GM10847 (cell line): ENCODE measurements around the gene PDE1A.

ENCODE experiments used
- POLR2A ChIP-seq: IDR thresholded peaks from 2 replicates; pipeline ENCODE4 v1.6.1; 2011; ENCODE audit not compliant: insufficient read length; ENCODE audit errors: extremely low read depth

PDE1A gene

GRCh38 chr2:182266909-182267308 is 159.9 kb downstream of the PDE1A start:
- no peak for TF ChIP-seq POLR2A

- no peak for TF ChIP-seq POLR2A
Measured at GRCh38 chr2:182265718-182266117, 161.1 kb downstream of the PDE1A start.

- no peak for TF ChIP-seq POLR2A
Measured at GRCh38 chr2:182261860-182262387, 164.9 kb downstream of the PDE1A start.

- TF ChIP-seq POLR2A: no peak
Measured at GRCh38 chr2:182259629-182260150, 167.1 kb downstream of the PDE1A start.

GRCh38 chr2:182252534-182252933 is 174.3 kb downstream of the PDE1A start:
- TF ChIP-seq POLR2A: no peak

- no peak for TF ChIP-seq POLR2A
Measured at GRCh38 chr2:182248898-182249297, 177.9 kb downstream of the PDE1A start.

GRCh38 chr2:182248362-182248761 is 178.5 kb downstream of the PDE1A start:
- TF ChIP-seq POLR2A: no peak

GRCh38 chr2:182247831-182248230 is 179.0 kb downstream of the PDE1A start:
- no peak for TF ChIP-seq POLR2A

- no peak for TF ChIP-seq POLR2A
Measured at GRCh38 chr2:182245963-182246362, 180.9 kb downstream of the PDE1A start.

- no peak for TF ChIP-seq POLR2A
Measured at GRCh38 chr2:182242609-182243008, 184.2 kb downstream of the PDE1A start.

- TF ChIP-seq POLR2A: no peak
Measured at GRCh38 chr2:182241936-182242335, 184.9 kb downstream of the PDE1A start.

GRCh38 chr2:182240862-182241371 is 185.9 kb downstream of the PDE1A start:
- TF ChIP-seq POLR2A: no peak

- no peak for TF ChIP-seq POLR2A
Measured at GRCh38 chr2:182230561-182230960, 196.3 kb downstream of the PDE1A start.

GRCh38 chr2:182229297-182229696 is 197.5 kb downstream of the PDE1A start:
- no peak for TF ChIP-seq POLR2A

- no peak for TF ChIP-seq POLR2A
Measured at GRCh38 chr2:182228741-182229140, 198.1 kb downstream of the PDE1A start.

- no peak for TF ChIP-seq POLR2A
Measured at GRCh38 chr2:182228073-182228473, 198.8 kb downstream of the PDE1A start.

GRCh38 chr2:182226807-182227206 is 200.0 kb downstream of the PDE1A start:
- no peak for TF ChIP-seq POLR2A

- no peak for TF ChIP-seq POLR2A
Measured at GRCh38 chr2:182224669-182225068, 202.2 kb downstream of the PDE1A start.

- TF ChIP-seq POLR2A: no peak
Measured at GRCh38 chr2:182220998-182221397, 205.8 kb downstream of the PDE1A start.
